GM12873 (cell line): ENCODE data around the gene AP2A1.

ENCODE experiments used
- TF ChIP-seq, protein P1 (sequence below): IDR thresholded peaks from 2 replicates; pipeline ENCODE4 v1.5.1; 2012; ENCODE audit warnings: low read depth, mild to moderate bottlenecking, moderate library complexity, low read length, control low read depth; ENCODE audit not compliant: insufficient read depth; ENCODE audit errors: missing control alignments

Gene AP2A1

DNA sequence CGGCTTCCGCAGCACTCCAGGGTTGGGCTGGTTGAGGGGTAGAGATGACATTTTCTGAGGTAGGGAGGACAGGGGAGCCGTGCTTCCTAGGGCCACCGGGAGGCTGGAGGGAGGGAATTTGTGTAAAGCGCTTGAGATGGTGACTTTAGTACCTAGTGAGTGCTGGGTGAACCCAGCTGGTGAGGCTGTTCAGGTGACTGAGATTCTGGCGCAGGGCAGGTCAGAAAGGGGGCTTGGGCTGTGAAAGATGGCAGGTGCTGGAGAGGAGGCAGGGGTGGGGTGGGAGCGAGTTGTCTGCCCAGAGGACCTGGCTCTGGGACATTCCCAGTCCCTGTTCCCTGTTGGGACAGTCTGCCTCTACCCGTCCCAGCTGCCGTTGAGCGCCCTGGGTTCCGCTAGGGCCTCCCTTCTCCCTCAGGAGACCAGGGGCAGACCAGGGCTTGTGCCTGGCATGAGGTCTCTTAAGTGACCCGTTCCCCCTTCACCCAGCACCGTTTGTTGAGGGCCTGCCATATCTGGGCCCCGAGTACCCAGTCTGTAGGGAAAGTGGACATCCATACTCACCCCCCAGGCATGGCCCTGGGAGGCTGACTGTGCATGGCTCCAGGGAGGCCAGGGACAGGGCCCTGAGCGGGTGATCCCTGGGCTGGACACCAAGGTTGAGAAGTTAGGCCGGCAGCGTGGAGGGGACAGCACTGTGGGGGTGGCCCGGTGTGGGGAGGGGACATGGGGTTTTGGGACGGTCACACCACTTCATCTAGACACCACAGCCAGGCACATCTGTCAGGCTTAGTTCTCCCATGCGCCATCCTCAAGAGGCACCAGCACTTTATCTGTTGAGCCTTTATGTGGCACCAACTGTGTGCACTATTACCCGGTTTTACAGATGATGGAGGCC lies 89.1 kb downstream of the AP2A1 start:
- TF ChIP-seq, protein P1, sequence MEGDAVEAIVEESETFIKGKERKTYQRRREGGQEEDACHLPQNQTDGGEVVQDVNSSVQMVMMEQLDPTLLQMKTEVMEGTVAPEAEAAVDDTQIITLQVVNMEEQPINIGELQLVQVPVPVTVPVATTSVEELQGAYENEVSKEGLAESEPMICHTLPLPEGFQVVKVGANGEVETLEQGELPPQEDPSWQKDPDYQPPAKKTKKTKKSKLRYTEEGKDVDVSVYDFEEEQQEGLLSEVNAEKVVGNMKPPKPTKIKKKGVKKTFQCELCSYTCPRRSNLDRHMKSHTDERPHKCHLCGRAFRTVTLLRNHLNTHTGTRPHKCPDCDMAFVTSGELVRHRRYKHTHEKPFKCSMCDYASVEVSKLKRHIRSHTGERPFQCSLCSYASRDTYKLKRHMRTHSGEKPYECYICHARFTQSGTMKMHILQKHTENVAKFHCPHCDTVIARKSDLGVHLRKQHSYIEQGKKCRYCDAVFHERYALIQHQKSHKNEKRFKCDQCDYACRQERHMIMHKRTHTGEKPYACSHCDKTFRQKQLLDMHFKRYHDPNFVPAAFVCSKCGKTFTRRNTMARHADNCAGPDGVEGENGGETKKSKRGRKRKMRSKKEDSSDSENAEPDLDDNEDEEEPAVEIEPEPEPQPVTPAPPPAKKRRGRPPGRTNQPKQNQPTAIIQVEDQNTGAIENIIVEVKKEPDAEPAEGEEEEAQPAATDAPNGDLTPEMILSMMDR: no peak

DNA sequence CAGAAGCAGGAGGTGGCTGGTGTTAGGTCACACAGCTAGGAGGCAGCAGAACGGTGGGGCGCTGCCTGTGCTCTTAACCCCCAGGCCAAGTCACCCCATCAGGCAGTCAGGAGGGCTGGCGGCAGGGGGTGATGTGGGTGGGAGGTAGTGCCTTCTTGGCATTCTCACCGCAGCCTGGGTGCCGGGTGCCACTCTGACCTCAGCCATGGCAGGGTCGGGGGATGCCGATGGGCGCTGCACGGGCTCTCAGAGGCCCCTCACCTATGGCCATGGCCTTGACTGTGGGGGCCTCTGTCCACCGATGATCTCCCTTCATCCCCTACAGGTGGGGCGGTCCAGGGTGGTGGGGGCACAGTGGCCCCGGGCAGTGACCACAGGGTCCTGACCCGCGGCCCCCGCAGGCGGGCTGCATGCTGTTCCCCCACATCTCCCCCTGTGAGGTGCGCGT lies 89.8 kb downstream of the AP2A1 start:
- TF ChIP-seq, protein P1: no peak
